Measurements from ENCODE around the gene DSCAM. TPM values are rescaled to one million over a fixed set of nuclear protein-coding genes. Genes with fewer than 3 reads are reported as not detected.

DSCAM gene
- total and polyA plus RNA-seq, 12 donors: under 0.01 to 0.11 (median 0.07) TPM; not detected in 5

GRCh38 chr21:40095477-40095876, 751.5 kb downstream of the DSCAM start:
- no peaks in the 10 kb centered on the region for H3K36me3 ChIP-seq (replicated peaks in 1 of 2)
- DNase-seq: no peak
- TF ChIP-seq POLR2A (IDR thresholded peaks at IDR 0.05) (no peak), CTCF (IDR thresholded peaks at IDR 0.05) (no peak)
- H3K4me1 ChIP-seq (replicated peaks in 1 of 2): no peaks in the 10 kb centered on the region
- no peak overlapping the region for H3K27ac ChIP-seq
- 57 to 71% (median 63%) methylated on average over 3 of the region's 3 CpGs for WGBS, 4 donors
- H3K4me3 ChIP-seq: no peak overlapping the region
- no peaks in the 10 kb centered on the region for H3K27me3 ChIP-seq
- no peaks in the 10 kb centered on the region for H3K9me3 ChIP-seq (replicated peaks in 1 of 3)
- intact Hi-C loops (cut with DNase I): no loop called here

- H3K4me1 ChIP-seq (replicated peaks in 1 of 2): no peaks in the 10 kb centered on the region
- no peaks in the 10 kb centered on the region for H3K36me3 ChIP-seq (replicated peaks in 1 of 2)
- no peak overlapping the region for H3K27ac ChIP-seq
- DNase-seq: no peak
- WGBS, 4 donors: 73 to 79% (median 78%) methylated on average over 3 of the region's 3 CpGs
- no peak overlapping the region for H3K4me3 ChIP-seq
- H3K9me3 ChIP-seq (replicated peaks in 1 of 3): no peaks in the 10 kb centered on the region
- TF ChIP-seq CTCF (IDR thresholded peaks at IDR 0.05) (no peak), POLR2A (IDR thresholded peaks at IDR 0.05) (no peak)
- H3K27me3 ChIP-seq: no peaks in the 10 kb centered on the region
- intact Hi-C loops (cut with DNase I): no loop called here
Measured at GRCh38 chr21:40080385-40080784, 766.6 kb downstream of the DSCAM start.

GRCh38 chr21:40074710-40075109, 772.2 kb downstream of the DSCAM start:
- no peak for DNase-seq
- Histone ChIP-seq H3K36me3 (replicated peaks in 1 of 2) (no peaks in the 10 kb centered on the region), H3K27me3 (no peaks in the 10 kb centered on the region), H3K9me3 (replicated peaks in 1 of 3) (no peaks in the 10 kb centered on the region), H3K4me3 (no peak overlapping the region), H3K4me1 (replicated peaks in 1 of 2) (no peaks in the 10 kb centered on the region), H3K27ac (no peak overlapping the region)
- WGBS, 4 donors: 92 to 93% (median 93%) methylated on average over 8 of the region's 8 CpGs
- TF ChIP-seq CTCF (IDR thresholded peaks at IDR 0.05) (no peak), POLR2A (IDR thresholded peaks at IDR 0.05) (no peak)
- intact Hi-C loops (cut with DNase I): no loop called here

- no peak for TF ChIP-seq CTCF (IDR thresholded peaks at IDR 0.05)
- TF ChIP-seq POLR2A (IDR thresholded peaks at IDR 0.05): no peak
- Histone ChIP-seq H3K27ac (no peak overlapping the region), H3K4me3 (no peak overlapping the region), H3K4me1 (replicated peaks in 1 of 2) (no peaks in the 10 kb centered on the region), H3K9me3 (replicated peaks in 1 of 3) (no peaks in the 10 kb centered on the region), H3K36me3 (replicated peaks in 1 of 2) (no peaks in the 10 kb centered on the region), H3K27me3 (no peaks in the 10 kb centered on the region)
- intact Hi-C loops (cut with DNase I): no loop called here
- DNase-seq: no peak
- WGBS, 4 donors: 77 to 84% (median 80%) methylated on average over 6 of the region's 6 CpGs
Measured at GRCh38 chr21:40074198-40074597, 772.8 kb downstream of the DSCAM start.
